ENCODE data around the gene RPL31.

RPL31 gene

DNA sequence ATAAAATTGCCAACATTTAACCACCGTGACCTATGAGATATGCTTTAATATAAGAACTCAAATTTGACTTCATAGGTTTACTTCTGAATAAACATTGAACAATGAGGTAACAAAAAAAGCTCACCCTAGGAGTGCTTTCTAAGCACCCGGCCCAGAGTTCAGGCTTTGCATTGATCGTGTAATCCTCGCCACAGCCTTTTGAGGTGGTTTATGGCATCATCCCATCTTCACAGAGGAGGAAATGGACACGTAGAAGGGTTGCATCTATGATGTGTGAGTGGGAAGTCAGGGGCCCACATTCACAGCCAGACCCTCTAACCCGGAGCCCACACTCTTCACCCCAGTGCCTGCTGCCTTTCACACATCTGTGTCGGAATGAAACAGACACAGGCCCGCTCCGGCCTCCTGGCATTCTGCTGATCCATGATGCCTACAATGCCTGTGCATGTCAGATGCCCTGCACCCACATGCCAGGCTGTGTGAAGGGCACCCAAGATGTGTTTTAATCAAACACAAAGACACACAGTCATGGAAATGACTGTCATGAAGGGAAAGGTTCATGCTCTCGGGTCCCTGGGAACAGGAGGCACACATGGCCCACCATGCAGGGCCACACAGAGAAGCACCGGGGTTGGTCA lies 48.6 kb upstream of the RPL31 start:
- ATAC-seq: no peak
- TF ChIP-seq ZC3H10 (CRISPR knock-in tag; IDR thresholded peaks at IDR 0.05) (no peak), OSR1 (CRISPR knock-in tag; IDR thresholded peaks at IDR 0.05) (no peak), TSHZ2 (CRISPR knock-in tag; IDR thresholded peaks at IDR 0.05) (no peak), TCF4 (CRISPR knock-in tag; IDR thresholded peaks at IDR 0.05; ENCODE audit: borderline replicate concordance) (no peak), GLIS3 (CRISPR knock-in tag; IDR thresholded peaks at IDR 0.05) (no peak), ZNF8 (CRISPR knock-in tag; IDR thresholded peaks at IDR 0.05) (no peak)

DNA sequence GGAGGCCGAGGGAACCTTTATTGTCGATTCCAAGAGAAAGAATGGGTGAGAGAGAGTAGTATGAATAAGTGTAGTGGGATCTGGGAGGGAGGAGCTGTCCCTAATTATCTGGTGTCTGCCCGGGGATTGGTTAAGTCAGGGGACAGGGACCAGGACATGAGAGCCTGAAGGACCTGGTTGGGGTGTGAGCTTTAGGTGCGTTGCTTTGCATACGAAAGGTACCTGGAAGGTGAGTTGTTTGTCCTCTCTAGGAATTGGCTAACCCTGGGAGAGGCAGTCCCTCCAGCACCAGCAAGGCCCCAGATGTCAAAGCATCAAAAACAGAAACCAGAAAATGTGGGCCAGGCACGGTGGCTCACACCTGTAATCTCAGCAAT lies 48.1 kb upstream of the RPL31 start:
- TF ChIP-seq ZC3H10 (CRISPR knock-in tag; IDR thresholded peaks at IDR 0.05) (no peak), BACH2 (CRISPR knock-in tag; IDR thresholded peaks at IDR 0.05; ENCODE audit: borderline replicate concordance) (no peak), ZNF565 (CRISPR knock-in tag; conservative IDR thresholded peaks at IDR 0.05; ENCODE audit: low read depth) (no peak), ZNF8 (CRISPR knock-in tag; IDR thresholded peaks at IDR 0.05) (no peak), ISL1 (CRISPR knock-in tag; IDR thresholded peaks at IDR 0.05) (no peak), OSR1 (CRISPR knock-in tag; IDR thresholded peaks at IDR 0.05) (no peak), ESRRG (CRISPR knock-in tag; IDR thresholded peaks at IDR 0.05) (no peak), ARNTL (CRISPR knock-in tag; IDR thresholded peaks at IDR 0.05; ENCODE audit: borderline replicate concordance, low read depth) (no peak), GLIS3 (CRISPR knock-in tag; IDR thresholded peaks at IDR 0.05) (no peak), ZNF70 (CRISPR knock-in tag; IDR thresholded peaks at IDR 0.05) (no peak), SNAI2 (CRISPR knock-in tag; IDR thresholded peaks at IDR 0.05) (no peak), RARB (CRISPR knock-in tag; IDR thresholded peaks at IDR 0.05) (no peak), TCF4 (CRISPR knock-in tag; IDR thresholded peaks at IDR 0.05; ENCODE audit: borderline replicate concordance) (no peak), POU6F1 (CRISPR knock-in tag; IDR thresholded peaks at IDR 0.05; ENCODE audit: borderline replicate concordance, low read depth) (no peak), ZFP30 (CRISPR knock-in tag; IDR thresholded peaks at IDR 0.05) (no peak), PPARA (CRISPR knock-in tag; IDR thresholded peaks at IDR 0.05; ENCODE audit: borderline replicate concordance) (no peak), TOX (CRISPR knock-in tag; IDR thresholded peaks at IDR 0.05; ENCODE audit: borderline replicate concordance) (no peak)
- TF ChIP-seq, protein P1, sequence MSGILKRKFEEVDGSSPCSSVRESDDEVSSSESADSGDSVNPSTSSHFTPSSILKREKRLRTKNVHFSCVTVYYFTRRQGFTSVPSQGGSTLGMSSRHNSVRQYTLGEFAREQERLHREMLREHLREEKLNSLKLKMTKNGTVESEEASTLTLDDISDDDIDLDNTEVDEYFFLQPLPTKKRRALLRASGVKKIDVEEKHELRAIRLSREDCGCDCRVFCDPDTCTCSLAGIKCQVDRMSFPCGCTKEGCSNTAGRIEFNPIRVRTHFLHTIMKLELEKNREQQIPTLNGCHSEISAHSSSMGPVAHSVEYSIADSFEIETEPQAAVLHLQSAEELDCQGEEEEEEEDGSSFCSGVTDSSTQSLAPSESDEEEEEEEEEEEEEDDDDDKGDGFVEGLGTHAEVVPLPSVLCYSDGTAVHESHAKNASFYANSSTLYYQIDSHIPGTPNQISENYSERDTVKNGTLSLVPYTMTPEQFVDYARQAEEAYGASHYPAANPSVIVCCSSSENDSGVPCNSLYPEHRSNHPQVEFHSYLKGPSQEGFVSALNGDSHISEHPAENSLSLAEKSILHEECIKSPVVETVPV (CRISPR knock-in tag; IDR thresholded peaks at IDR 0.05): no peak
- TF ChIP-seq, protein P2, sequence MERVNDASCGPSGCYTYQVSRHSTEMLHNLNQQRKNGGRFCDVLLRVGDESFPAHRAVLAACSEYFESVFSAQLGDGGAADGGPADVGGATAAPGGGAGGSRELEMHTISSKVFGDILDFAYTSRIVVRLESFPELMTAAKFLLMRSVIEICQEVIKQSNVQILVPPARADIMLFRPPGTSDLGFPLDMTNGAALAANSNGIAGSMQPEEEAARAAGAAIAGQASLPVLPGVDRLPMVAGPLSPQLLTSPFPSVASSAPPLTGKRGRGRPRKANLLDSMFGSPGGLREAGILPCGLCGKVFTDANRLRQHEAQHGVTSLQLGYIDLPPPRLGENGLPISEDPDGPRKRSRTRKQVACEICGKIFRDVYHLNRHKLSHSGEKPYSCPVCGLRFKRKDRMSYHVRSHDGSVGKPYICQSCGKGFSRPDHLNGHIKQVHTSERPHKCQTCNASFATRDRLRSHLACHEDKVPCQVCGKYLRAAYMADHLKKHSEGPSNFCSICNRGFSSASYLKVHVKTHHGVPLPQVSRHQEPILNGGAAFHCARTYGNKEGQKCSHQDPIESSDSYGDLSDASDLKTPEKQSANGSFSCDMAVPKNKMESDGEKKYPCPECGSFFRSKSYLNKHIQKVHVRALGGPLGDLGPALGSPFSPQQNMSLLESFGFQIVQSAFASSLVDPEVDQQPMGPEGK (CRISPR knock-in tag; IDR thresholded peaks at IDR 0.05; ENCODE audit: borderline replicate concordance): no peak
- ATAC-seq: no peak

DNA sequence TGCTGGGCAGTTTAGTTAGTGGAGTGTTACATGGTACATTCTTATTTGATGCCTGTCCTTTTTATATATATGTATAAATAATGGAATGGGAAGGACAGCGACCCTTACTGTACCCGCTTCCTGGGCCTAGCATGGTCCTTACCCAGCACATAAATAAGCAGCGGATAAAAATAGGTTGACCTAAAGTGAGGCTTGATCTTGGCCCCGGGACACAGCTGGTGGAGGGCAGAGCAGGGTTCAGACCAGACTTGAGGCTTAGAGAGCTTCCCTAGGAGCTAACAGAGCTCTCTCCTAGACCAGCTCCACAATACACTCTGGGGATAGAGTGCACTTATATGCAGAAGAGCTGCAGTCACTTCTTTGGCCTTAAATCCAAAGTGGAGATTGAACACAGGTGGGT lies 46.9 kb upstream of the RPL31 start:
- no peak for ATAC-seq

More for the DNA sequence above, 46.9 kb upstream of the RPL31 start:
- TF ChIP-seq ZNF8 (CRISPR knock-in tag; IDR thresholded peaks at IDR 0.05): no peak
- no peak for TF ChIP-seq RARB (CRISPR knock-in tag; IDR thresholded peaks at IDR 0.05)
- TF ChIP-seq TCF4 (CRISPR knock-in tag; IDR thresholded peaks at IDR 0.05; ENCODE audit: borderline replicate concordance): no peak
- no peak for TF ChIP-seq GLIS3 (CRISPR knock-in tag; IDR thresholded peaks at IDR 0.05)
- TF ChIP-seq ISL1 (CRISPR knock-in tag; IDR thresholded peaks at IDR 0.05): no peak
- TF ChIP-seq SNAI2 (CRISPR knock-in tag; IDR thresholded peaks at IDR 0.05): no peak
- TF ChIP-seq ZNF565 (CRISPR knock-in tag; conservative IDR thresholded peaks at IDR 0.05; ENCODE audit: low read depth): no peak
- TF ChIP-seq ZNF70 (CRISPR knock-in tag; IDR thresholded peaks at IDR 0.05): no peak
- TF ChIP-seq, protein P3, sequence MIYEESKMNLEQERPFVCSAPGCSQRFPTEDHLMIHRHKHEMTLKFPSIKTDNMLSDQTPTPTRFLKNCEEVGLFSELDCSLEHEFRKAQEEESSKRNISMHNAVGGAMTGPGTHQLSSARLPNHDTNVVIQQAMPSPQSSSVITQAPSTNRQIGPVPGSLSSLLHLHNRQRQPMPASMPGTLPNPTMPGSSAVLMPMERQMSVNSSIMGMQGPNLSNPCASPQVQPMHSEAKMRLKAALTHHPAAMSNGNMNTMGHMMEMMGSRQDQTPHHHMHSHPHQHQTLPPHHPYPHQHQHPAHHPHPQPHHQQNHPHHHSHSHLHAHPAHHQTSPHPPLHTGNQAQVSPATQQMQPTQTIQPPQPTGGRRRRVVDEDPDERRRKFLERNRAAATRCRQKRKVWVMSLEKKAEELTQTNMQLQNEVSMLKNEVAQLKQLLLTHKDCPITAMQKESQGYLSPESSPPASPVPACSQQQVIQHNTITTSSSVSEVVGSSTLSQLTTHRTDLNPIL (CRISPR knock-in tag; IDR thresholded peaks at IDR 0.05; ENCODE audit: low read depth): no peak
- no peak for TF ChIP-seq ESRRG (CRISPR knock-in tag; IDR thresholded peaks at IDR 0.05)
- TF ChIP-seq OSR1 (CRISPR knock-in tag; IDR thresholded peaks at IDR 0.05): no peak
- no peak for TF ChIP-seq PPARA (CRISPR knock-in tag; IDR thresholded peaks at IDR 0.05; ENCODE audit: borderline replicate concordance)
- TF ChIP-seq TSHZ2 (CRISPR knock-in tag; IDR thresholded peaks at IDR 0.05): no peak

All from SK-N-SH treated with all-trans-retinoic acid at 6 μM for 48 hours (cell line).